NOMO-1 treated with dmso at 0.1 percent for 144 hours (cell line): ENCODE results near the gene CTSD.

Source experiments
- DNase-seq: peaks from one replicate; lab custom pipeline; 2025; ENCODE audit not compliant: unreplicated experiment; lab: John Stamatoyannopoulos, UW

CTSD gene

DNA sequence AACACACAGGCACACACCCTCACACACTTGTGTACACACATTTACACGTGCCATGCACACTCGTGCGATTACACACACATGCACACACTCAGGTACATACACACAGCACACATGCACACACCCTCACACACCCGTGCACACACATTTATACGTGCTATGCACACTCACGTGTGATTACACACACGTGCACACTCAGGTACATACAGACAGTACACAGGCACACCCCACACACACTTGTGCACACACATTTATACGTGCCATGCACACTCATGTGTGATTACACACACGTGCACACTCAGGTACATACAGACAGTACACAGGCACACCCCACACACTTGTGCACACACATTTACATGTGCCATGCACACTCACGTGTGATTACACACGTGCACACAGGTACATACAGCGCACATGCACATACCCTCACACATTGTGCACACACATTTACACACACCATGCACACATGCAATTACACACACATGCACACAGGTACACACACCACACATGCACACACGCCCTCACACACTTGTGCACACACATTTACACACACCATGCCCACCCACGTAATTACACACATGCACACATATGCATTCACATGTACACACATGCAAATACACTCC lies 17.9 kb downstream of the CTSD start:
- DNase-seq, result no peak

- DNase-seq, result no peak
These were observed 18.6 kb downstream of the CTSD start for GRCh38 chr11:1744891-1745700.

- no peak for DNase-seq
These were observed 19.4 kb downstream of the CTSD start for GRCh38 chr11:1744137-1744886.

DNA sequence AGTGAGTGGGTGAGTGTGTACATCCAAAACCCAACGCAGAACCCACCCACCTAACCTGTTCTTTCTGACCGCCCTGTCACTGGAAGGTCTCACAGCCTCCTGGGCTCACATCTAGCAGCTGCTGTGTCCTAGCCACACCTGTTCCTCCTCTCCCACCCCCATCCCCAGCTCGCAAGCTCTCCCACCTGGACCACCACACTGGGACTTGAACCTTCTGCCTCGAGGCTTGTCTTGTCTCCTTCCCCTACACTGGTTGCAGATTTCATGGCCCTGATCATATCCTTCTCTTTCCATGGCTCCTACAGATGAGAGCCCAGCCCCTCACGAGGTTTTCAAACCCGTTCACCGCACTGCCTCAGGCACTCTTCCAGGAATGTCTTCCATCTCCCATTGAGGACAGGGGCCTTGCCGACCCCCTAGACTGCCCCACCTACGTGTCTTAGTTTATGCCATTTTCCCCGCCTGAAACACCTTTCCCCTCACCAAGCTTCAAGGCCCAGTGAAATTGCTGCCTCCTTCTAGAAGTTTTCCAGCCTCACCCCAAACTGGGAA lies 20.1 kb downstream of the CTSD start:
- no peak for DNase-seq

GRCh38 chr11:1742869-1743584 lies 20.7 kb downstream of the CTSD start:
- DNase-seq, result no peak

GRCh38 chr11:1742371-1742770 lies 21.4 kb downstream of the CTSD start:
- no peak for DNase-seq

DNA sequence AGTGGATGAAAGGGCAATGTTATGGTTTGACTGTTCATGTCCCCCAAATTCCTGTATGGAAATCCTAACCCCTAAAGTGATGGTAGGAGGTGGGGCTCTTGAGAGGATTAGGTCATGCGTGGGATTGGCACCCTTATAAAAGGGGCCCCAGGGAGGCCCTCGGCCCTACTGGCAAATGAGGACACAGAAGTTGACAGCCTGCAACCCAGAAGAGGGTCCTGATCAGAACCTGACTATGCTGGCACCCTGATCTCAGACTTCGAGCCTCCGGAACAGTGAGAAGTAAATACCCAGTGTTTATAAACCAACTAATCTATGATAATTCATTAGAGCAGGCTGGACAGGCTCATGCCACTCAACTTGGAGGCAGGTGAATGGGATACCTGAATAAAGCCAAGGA lies 22.0 kb downstream of the CTSD start:
- DNase-seq, result no peak

DNA sequence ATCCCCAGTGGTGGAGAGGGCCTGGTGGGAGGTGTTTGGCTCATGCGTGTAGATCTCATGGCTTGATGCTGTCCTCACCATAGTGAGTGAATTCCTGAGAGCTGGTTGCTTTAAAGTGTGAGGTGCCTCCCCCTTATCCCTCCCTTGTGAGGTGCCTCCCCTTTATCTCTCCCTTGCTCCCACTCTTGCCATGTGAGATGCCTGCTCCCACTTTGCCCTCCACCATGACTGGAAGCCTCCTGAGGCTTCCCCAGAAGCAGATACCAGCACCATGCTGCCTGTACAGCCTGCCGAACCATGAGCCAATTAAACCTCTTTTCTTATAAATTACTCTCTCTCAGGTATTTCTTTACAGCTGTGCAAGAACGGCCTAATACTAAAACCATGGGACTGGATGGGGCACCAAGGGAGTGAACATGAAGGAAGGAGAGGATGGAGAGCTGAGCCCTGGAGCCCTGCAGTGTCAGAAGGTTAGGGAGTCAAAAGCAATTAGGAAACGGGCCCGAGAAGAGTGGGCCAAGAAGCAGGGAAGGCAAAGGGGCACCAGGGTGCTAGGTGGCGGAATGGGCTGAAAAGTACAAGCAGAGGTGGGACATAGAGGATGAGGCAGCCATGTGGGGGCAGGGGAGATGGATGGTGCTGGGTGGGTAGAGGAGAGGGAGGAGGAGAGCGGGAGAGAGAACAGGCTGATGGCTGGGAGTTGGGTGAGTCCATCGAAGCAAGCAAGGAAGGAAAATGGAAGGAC lies 22.8 kb downstream of the CTSD start:
- DNase-seq, result no peak

- DNase-seq, result no peak
These were observed 24.2 kb downstream of the CTSD start for GRCh38 chr11:1739576-1739975.

GRCh38 chr11:1738380-1738779 lies 25.3 kb downstream of the CTSD start:
- no peak for DNase-seq

GRCh38 chr11:1737080-1737757 lies 26.5 kb downstream of the CTSD start:
- no peak for DNase-seq

DNA sequence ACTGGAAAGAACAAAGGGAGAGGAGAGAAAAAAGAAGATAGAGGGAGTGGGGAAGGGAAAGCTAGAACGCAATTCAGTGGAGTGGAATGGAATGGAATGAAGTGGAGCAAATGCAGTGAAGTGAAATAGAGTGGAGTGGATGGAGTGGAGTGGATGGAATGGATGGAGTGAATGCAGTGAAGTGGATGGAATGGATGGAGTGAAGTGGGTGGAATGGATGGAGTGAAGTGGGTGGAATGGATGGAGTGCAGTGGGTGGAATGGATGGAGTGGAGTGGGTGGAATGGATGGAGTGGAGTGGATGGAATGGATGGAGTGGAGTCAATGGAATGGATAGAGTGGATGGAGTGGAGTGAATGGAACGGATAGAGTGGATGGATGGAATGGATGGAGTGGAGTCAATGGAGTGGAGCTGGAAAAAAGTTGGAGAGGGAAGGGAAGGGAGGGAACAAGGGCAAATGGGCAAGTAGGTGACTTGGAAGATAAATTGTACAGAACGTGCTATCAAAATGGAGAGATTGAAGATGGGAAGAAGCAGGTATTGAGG lies 27.2 kb downstream of the CTSD start:
- no peak for DNase-seq

- no peak for DNase-seq
These were observed 28.5 kb downstream of the CTSD start for GRCh38 chr11:1735271-1735670.

DNA sequence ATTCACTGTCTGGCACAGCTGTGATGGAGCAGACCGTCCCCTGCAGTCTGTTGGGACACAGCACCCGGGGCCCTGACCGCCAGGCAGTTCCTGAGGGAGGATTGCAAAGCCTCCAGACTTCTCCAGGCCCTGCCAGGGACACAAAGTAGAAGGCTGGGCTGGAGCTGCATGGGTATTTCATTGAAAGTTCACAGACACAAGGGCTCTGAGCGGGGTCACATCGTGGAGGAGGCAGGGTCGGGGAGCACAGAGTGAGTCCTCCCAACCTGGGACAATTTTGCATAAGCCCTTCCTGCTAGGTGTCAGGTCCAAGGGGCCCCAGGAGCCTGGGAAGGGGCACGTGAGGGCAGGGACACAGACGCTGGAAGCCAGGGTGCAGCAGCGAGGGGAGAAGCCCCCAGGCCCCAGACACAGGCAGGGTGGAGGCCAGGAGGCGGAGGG lies 29.1 kb downstream of the CTSD start:
- no peak for DNase-seq

GRCh38 chr11:1733716-1734640 lies 29.7 kb downstream of the CTSD start:
- no peak for DNase-seq

GRCh38 chr11:1733009-1733715 lies 30.6 kb downstream of the CTSD start:
- DNase-seq, result no peak

DNA sequence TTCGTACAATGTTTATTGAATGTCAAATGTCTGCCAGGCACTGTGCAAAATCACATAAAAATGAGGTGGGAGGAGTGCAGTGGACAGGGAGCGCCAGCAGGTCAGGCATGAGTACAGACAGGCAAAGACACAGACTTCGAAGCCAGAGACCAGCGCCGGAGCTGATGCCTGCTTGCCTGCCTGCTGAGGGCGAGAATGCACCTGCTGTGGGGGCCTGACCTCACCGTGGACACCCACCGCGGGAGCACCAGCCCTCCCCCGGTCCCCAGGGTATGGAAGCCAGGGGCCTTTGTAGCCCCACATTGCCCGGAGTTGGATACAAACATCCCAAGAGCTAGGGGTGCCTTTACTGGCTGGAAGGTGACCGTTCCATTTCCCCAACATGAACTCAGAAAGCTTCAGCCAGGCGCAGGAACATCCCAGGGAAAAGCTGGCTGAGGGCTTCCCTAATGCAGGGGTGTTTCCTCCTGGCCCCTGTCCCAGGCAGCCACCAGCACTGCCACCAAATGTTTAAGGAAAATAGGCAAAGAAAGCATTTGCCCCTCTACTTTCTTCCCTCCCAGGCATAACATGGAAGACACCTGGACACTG lies 31.2 kb downstream of the CTSD start:
- DNase-seq, result no peak
